ENCODE measurements around the gene CDON.

DNA sequence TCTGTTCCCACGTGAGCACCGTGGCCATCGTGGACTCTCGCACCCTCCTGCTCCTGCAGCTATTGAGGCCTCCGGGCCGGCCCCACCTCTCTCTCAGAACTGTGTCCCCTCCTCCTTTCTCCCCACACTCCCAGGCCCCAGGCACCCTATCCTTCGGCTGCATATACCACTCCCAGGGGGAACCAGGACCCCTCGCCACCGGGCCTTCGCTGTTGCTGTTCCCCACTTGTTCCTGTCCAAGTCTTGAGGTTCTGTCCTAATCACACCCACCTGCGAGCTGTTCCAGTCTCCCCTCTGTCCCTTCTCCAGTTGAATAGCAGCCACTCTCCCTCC, 43.0 kb upstream of the CDON start:
- TF ChIP-seq GATA2 (IDR thresholded peaks at IDR 0.05; ENCODE audit: low read depth, low read length) (no peak), GATA3 (IDR thresholded peaks at IDR 0.05; ENCODE audit: low read depth, low read length) (no peak)
